ENCODE data around the gene MGARP. TPM values are rescaled to one million over a fixed set of nuclear protein-coding genes. Genes with fewer than 3 reads are reported as not detected.

Gene MGARP
- polyA plus RNA-seq, 2 of the 4 experiments (the other 2 are of a cell fraction), result 1.1 to 1.4 TPM

DNA sequence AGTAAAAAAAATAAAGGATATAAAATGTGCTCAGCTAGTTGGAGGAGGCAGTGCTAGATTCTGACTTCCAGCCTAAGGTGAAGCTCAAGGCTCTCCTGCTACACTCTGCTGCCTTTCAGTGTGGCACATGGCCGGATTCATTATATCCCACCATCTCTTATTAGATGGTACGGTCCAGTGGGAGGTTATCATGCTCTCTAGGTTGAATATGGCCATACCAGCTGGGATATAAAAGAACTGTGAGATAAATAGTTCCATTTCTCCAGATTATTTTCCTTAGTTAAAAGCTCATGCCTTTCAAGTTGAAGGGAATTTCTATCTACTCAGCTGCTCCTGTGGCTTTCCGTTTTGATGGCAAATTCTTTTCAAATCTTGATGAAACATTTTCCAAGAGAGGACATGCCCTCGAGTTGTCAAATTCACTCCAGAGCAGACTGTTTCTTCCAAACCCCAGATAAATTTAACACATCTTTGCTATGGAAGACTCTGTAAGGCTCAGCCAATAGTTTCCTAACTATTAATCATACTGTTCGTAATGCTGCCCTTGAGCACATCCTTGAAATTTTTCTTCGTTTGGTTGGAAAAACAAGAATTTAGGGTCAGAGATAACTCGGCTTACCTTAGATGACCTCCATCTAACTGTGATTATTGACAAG, 2.2 kb upstream of the MGARP start (continued):
- TF ChIP-seq, protein P1, sequence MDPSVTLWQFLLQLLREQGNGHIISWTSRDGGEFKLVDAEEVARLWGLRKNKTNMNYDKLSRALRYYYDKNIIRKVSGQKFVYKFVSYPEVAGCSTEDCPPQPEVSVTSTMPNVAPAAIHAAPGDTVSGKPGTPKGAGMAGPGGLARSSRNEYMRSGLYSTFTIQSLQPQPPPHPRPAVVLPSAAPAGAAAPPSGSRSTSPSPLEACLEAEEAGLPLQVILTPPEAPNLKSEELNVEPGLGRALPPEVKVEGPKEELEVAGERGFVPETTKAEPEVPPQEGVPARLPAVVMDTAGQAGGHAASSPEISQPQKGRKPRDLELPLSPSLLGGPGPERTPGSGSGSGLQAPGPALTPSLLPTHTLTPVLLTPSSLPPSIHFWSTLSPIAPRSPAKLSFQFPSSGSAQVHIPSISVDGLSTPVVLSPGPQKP (IDR thresholded peaks at IDR 0.05; ENCODE audit: low read depth, low read length), result no peak
- TF ChIP-seq ZNF302 (CRISPR knock-in tag; IDR thresholded peaks at IDR 0.05) (no peak), JUN (IDR thresholded peaks at IDR 0.05) (no peak), ZC3H11A (IDR thresholded peaks at IDR 0.05) (no peak), HOXB13 (CRISPR knock-in tag; IDR thresholded peaks at IDR 0.05; ENCODE audit: low read depth) (no peak), HOXA7 (CRISPR knock-in tag; IDR thresholded peaks at IDR 0.05) (no peak)

GRCh38 chr4:139278912-139279759, 889 bp downstream of the MGARP start:
- no peak for ATAC-seq
- ChIA-PET CTCF (no interaction called here), POLR2A (no interaction called here)
- DNase-seq (ENCODE audit: low read depth in 1 of 2, low spot score in 1 of 2), result no peak
- 91% methylated on average over 40 of the region's 40 CpGs for WGBS (ENCODE audit: missing lambda C conversion rate)
- Histone ChIP-seq H3K4me2 (peak overlapping the region; percentile 84), H3K9me3 (no peaks in the 10 kb centered on the region), H3K4me1 (0 out of 3 replicates have a peak, but pooled peaks cover 3% of the 10 kb centered on the region), H3K4me3 (peak overlapping the region; percentile 51), H3K27ac (no peak overlapping the region)
- TF ChIP-seq KDM1A (IDR thresholded peaks at IDR 0.05; ENCODE audit: low read depth) (no peak), ZSCAN20 (CRISPR knock-in tag; IDR thresholded peaks at IDR 0.05) (no peak), HDAC2 (IDR thresholded peaks at IDR 0.05) (no peak), HEYL (CRISPR knock-in tag; IDR thresholded peaks at IDR 0.05) (no peak)
- FAIRE-seq, result no peak

GRCh38 chr4:139278485-139278884, 1.5 kb downstream of the MGARP start:
- WGBS (ENCODE audit: missing lambda C conversion rate), result 93% methylated on average over 16 of the region's 16 CpGs
- CTCF ChIA-PET, result no interaction called here
- no peak for ATAC-seq

DNA sequence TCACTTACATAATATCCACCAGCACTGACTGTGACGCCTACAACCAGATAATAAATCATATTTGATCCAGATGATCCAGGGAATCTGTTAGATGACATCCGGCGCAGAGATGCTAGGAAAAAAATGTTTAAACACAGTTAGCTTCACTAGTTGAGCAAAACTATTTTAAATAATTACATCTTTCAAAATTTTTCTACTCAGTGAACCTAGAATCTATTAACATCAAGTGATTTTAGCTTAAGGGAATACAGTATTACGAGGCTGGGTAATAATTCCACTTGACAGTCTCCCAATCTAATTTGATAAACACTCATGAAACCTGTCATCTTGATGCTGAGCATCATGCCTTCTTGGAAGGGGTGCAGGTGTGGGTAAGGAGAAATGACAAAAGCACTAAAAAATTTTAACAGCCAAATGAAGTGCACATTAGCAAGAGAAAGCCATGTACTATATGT, 4.7 kb downstream of the MGARP start:
- 87% methylated on average over 4 of the region's 4 CpGs for WGBS (ENCODE audit: missing lambda C conversion rate)
- ATAC-seq, result no peak
- ChIA-PET POLR2A (interaction anchor here (0.5 kb wide), 1 partner anchor 56 kb away, joined by 3 read pairs; no protein-coding TSS in a partner anchor), CTCF (interaction anchor here (0.6 to 1.0 kb wide), 2 partner anchors 22 to 26 kb away, joined by 3 read pairs; partner anchors contain the start of gene NAA15)
- H3K9me3 ChIP-seq, result no peaks in the 10 kb centered on the region
- no peak for FAIRE-seq
- DNase-seq (ENCODE audit: low read depth in 1 of 2, low spot score in 1 of 2), result no peak
- no peak overlapping the region for H3K27ac ChIP-seq
- no peak overlapping the region for H3K4me3 ChIP-seq
- no peak overlapping the region for H3K4me2 ChIP-seq
- 0 out of 3 replicates have a peak, but pooled peaks cover 3% of the 10 kb centered on the region for H3K4me1 ChIP-seq
- TF ChIP-seq CHD4 (IDR thresholded peaks at IDR 0.05; ENCODE audit: borderline replicate concordance) (no peak), JUN (IDR thresholded peaks at IDR 0.05) (no peak), ZFP36 (IDR thresholded peaks at IDR 0.05; ENCODE audit: borderline replicate concordance, partially characterized antibody) (no peak), ZNF302 (CRISPR knock-in tag; IDR thresholded peaks at IDR 0.05) (no peak), TFCP2L1 (CRISPR knock-in tag; IDR thresholded peaks at IDR 0.05) (no peak), SREBF2 (IDR thresholded peaks at IDR 0.05) (no peak), CEBPB (IDR thresholded peaks at IDR 0.05) (no peak), MAX (IDR thresholded peaks at IDR 0.05) (no peak), ZSCAN20 (CRISPR knock-in tag; IDR thresholded peaks at IDR 0.05) (no peak), FOSB (CRISPR knock-in tag; IDR thresholded peaks at IDR 0.05) (no peak)
- TF ChIP-seq, protein P2, sequence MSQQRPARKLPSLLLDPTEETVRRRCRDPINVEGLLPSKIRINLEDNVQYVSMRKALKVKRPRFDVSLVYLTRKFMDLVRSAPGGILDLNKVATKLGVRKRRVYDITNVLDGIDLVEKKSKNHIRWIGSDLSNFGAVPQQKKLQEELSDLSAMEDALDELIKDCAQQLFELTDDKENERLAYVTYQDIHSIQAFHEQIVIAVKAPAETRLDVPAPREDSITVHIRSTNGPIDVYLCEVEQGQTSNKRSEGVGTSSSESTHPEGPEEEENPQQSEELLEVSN (IDR thresholded peaks at IDR 0.05; ENCODE audit: borderline replicate concordance, low read depth), result no peak
- TF ChIP-seq, protein P3, sequence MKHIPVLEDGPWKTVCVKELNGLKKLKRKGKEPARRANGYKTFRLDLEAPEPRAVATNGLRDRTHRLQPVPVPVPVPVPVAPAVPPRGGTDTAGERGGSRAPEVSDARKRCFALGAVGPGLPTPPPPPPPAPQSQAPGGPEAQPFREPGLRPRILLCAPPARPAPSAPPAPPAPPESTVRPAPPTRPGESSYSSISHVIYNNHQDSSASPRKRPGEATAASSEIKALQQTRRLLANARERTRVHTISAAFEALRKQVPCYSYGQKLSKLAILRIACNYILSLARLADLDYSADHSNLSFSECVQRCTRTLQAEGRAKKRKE (CRISPR knock-in tag; IDR thresholded peaks at IDR 0.05; ENCODE audit: low read depth), result no peak
- TF ChIP-seq, protein P4, sequence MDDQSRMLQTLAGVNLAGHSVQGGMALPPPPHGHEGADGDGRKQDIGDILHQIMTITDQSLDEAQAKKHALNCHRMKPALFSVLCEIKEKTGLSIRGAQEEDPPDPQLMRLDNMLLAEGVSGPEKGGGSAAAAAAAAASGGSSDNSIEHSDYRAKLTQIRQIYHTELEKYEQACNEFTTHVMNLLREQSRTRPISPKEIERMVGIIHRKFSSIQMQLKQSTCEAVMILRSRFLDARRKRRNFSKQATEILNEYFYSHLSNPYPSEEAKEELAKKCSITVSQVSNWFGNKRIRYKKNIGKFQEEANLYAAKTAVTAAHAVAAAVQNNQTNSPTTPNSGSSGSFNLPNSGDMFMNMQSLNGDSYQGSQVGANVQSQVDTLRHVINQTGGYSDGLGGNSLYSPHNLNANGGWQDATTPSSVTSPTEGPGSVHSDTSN (IDR thresholded peaks at IDR 0.05), result no peak

More at GRCh38 chr4:139278485-139278884, 1.5 kb downstream of the MGARP start:
- DNase-seq (ENCODE audit: low read depth in 1 of 2, low spot score in 1 of 2) (no peak), FAIRE-seq (no peak)
- Histone ChIP-seq H3K27ac (no peak overlapping the region), H3K4me2 (no peak overlapping the region), H3K9me3 (no peaks in the 10 kb centered on the region), H3K4me1 (0 out of 3 replicates have a peak, but pooled peaks cover 3% of the 10 kb centered on the region), H3K4me3 (no peak overlapping the region)
- POLR2A ChIA-PET, result no interaction called here
- TF ChIP-seq HOXA7 (CRISPR knock-in tag; IDR thresholded peaks at IDR 0.05) (no peak), FOXS1 (CRISPR knock-in tag; IDR thresholded peaks at IDR 0.05) (no peak), ZC3H11A (IDR thresholded peaks at IDR 0.05) (no peak), SMC3 (IDR thresholded peaks at IDR 0.05) (no peak), CHD4 (IDR thresholded peaks at IDR 0.05; ENCODE audit: borderline replicate concordance) (no peak), SREBF2 (IDR thresholded peaks at IDR 0.05) (no peak)

All from A549 (cell line).